Measurements from ENCODE around the gene COQ4.

DNA sequence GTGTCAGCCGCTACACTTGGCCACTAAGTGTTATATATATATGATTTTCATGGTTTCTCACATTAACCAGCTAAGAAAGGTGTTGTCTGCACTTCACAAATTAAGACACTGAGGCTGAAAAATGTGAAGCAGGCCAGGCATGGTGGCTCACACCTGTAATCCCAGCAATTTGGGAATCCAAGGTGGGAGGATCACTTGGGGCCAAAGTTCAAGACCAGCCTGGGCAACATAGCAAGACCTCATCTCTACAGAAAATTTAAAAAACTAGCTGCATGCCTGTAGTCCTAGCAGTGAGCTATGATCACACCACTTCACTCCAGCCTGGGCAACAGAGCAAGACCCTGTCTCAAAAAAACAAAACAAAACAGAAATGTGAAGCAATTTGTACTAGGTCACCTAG lies 1.8 kb downstream of the COQ4 start:
- TF ChIP-seq, protein P1, sequence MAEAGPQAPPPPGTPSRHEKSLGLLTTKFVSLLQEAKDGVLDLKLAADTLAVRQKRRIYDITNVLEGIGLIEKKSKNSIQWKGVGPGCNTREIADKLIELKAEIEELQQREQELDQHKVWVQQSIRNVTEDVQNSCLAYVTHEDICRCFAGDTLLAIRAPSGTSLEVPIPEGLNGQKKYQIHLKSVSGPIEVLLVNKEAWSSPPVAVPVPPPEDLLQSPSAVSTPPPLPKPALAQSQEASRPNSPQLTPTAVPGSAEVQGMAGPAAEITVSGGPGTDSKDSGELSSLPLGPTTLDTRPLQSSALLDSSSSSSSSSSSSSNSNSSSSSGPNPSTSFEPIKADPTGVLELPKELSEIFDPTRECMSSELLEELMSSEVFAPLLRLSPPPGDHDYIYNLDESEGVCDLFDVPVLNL (CRISPR knock-in tag; IDR thresholded peaks at IDR 0.05; ENCODE audit: borderline replicate concordance, low read depth), result no peak
- TF ChIP-seq CTCF (IDR thresholded peaks at IDR 0.05) (no peak), USF1 (CRISPR knock-in tag; IDR thresholded peaks at IDR 0.05) (no peak), CBFB (CRISPR knock-in tag; IDR thresholded peaks at IDR 0.05; ENCODE audit: low read depth) (no peak), FOXJ3 (CRISPR knock-in tag; IDR thresholded peaks at IDR 0.05; ENCODE audit: borderline replicate concordance) (no peak), ZNF263 (CRISPR knock-in tag; IDR thresholded peaks at IDR 0.05; ENCODE audit: low read depth) (no peak), CREB1 (CRISPR knock-in tag; IDR thresholded peaks at IDR 0.05) (no peak)
- TF ChIP-seq, protein P2, sequence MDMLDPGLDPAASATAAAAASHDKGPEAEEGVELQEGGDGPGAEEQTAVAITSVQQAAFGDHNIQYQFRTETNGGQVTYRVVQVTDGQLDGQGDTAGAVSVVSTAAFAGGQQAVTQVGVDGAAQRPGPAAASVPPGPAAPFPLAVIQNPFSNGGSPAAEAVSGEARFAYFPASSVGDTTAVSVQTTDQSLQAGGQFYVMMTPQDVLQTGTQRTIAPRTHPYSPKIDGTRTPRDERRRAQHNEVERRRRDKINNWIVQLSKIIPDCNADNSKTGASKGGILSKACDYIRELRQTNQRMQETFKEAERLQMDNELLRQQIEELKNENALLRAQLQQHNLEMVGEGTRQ (CRISPR knock-in tag; IDR thresholded peaks at IDR 0.05), result no peak
